Measurements from ENCODE around the gene SFMBT1. TPM values are rescaled to one million over a fixed set of nuclear protein-coding genes. Genes with fewer than 3 reads are reported as not detected.

Gene SFMBT1
- total and polyA plus RNA-seq, 2 of the 8 experiments (the other 6 are each of a cell fraction or from before 2014, with no cell fraction given), result 8.1 to 16.8 TPM

DNA sequence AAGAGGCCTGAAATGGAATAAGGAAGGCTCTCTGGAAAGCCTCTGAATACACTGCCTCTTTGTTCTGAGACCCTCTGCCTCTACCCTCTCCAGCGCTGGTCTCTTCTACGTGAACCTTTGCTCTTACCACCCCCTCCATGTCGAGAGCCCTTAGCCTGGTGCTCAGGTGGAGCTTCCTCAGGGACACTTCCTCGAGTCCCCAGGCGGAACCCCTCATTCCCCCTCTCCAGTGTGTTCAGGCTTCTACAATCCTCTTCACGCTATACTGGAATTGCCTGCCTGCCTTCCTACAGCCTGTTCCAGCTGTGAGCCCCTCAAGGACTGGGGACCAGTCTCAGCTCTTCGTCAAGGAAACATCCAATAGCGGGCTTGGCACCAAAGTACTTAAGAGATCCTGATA is 156.0 kb downstream of the SFMBT1 start:
- Histone ChIP-seq H3K23ac (ENCODE audit: insufficient read length) (no peak overlapping the region), H4K91ac (replicated peaks; ENCODE audit: insufficient read length, low read length) (no peak overlapping the region), H2AK5ac (ENCODE audit: low read depth, low read length) (no peak overlapping the region), H4K5ac (ENCODE audit: insufficient read length, low read depth, low read length) (no peak overlapping the region), H3K79me2 (ENCODE audit: control insufficient read depth in 1 of 2, insufficient read depth in 2 of 2, low read length in 2 of 2) (peaks cover 0 to 24% of the 10 kb centered on the region in 2 experiments; a peak in 2 of 4 replicates), H4K8ac (ENCODE audit: extremely low read depth, insufficient read depth, low read length) (no peak overlapping the region), H2BK5ac (ENCODE audit: low read depth, low read length) (no peak overlapping the region), H2BK20ac (ENCODE audit: low read length) (no peak overlapping the region), H3K27ac (ENCODE audit: low read depth, low read length) (no peak overlapping the region), H3K56ac (replicated peaks; ENCODE audit: insufficient read length, low read depth, low read length) (no peak overlapping the region), H3K18ac (ENCODE audit: extremely low read depth, low read length) (no peak overlapping the region), H3K9ac (replicated peaks in 1 of 4; ENCODE audit: extremely low read depth in 1 of 4, low read depth in 3 of 4, low read length in 3 of 4) (no peak overlapping the region), H3K23me2 (ENCODE audit: low read depth, low read length) (no peaks in the 10 kb centered on the region), H3K36me3 (ENCODE audit: control insufficient read depth in 2 of 4, insufficient read depth in 4 of 4, low read length in 3 of 4) (peaks cover 0 to 3% (median under 1%) of the 10 kb centered on the region in 4 experiments; a peak in 1 of 8 replicates), H4K20me1 (replicated peaks in 1 of 2; ENCODE audit: control insufficient read depth in 1 of 2, insufficient read depth in 2 of 2, low read length in 2 of 2) (peaks cover 0 to 8% of the 10 kb centered on the region in 2 experiments), H3K4me3 (ENCODE audit: extremely low read depth in 1 of 4, insufficient read depth in 2 of 4, low read depth in 3 of 4, low read length in 4 of 4) (no peak overlapping the region), H3K4ac (replicated peaks; ENCODE audit: insufficient read length, low read depth, low read length) (no peak overlapping the region), H3K79me1 (ENCODE audit: low read depth, low read length) (peaks cover 2% of the 10 kb centered on the region; the same call in 1 of the 2 replicates), H3K27me3 (replicated peaks in 1 of 4; ENCODE audit: control insufficient read depth in 3 of 4, extremely low read depth in 1 of 4, insufficient read depth in 3 of 4, low read length in 3 of 4) (no peaks in the 10 kb centered on the region), H3K4me1 (replicated peaks in 1 of 4; ENCODE audit: control insufficient read depth in 3 of 4, insufficient read depth in 4 of 4, low read length in 3 of 4) (no peaks in the 10 kb centered on the region), H2AFZ (ENCODE audit: low read length) (no peak overlapping the region), H3K9me3 (ENCODE audit: insufficient read depth in 2 of 2, low read depth in 1 of 2, low read length in 1 of 2) (no peaks in the 10 kb centered on the region), H2BK15ac (ENCODE audit: low read length) (no peak overlapping the region), H2BK120ac (replicated peaks; ENCODE audit: low read depth, low read length) (no peak overlapping the region), H2BK12ac (ENCODE audit: low read depth, low read length) (no peak overlapping the region), H3K14ac (ENCODE audit: insufficient read length) (no peak overlapping the region), H3K4me2 (ENCODE audit: insufficient read depth in 1 of 2, low read depth in 2 of 2, low read length in 2 of 2) (no peak overlapping the region)
- FAIRE-seq (no peak), DNase-seq (ENCODE audit: low read depth in 1 of 2, low spot score in 2 of 2) (no peak)
- TF ChIP-seq RAD21 (IDR thresholded peaks at IDR 0.05 in 1 of 2, conservative IDR thresholded peaks at IDR 0.05 in 1 of 2; ENCODE audit: low read depth in 2 of 2, low read length in 2 of 2) (no peak), SP1 (IDR thresholded peaks at IDR 0.05; ENCODE audit: low read depth, low read length) (no peak), JUND (IDR thresholded peaks at IDR 0.05; ENCODE audit: low read length) (no peak), TAF1 (IDR thresholded peaks at IDR 0.05; ENCODE audit: low read depth, low read length) (no peak), BACH1 (IDR thresholded peaks at IDR 0.05; ENCODE audit: low read length) (no peak), CREB1 (IDR thresholded peaks at IDR 0.05) (no peak)
- TF ChIP-seq, protein P1, sequence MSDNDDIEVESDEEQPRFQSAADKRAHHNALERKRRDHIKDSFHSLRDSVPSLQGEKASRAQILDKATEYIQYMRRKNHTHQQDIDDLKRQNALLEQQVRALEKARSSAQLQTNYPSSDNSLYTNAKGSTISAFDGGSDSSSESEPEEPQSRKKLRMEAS (IDR thresholded peaks at IDR 0.05), result no peak
- 92% methylated on average over 8 of the region's 8 CpGs; no CpG with 5 or more reads in 1 of the 2 experiments for WGBS, 2 experiments (ENCODE audit: extremely low coverage in 1 of 2, insufficient coverage in 1 of 2, insufficient read length in 1 of 2, insufficient replicate concordance in 2 of 2, low coverage in 1 of 2, low lambda C conversion rate in 2 of 2, missing lambda C conversion rate in 1 of 2)
- ChIA-PET CTCF (ENCODE audit: partially characterized antibody) (interaction anchor here (0.5 to 3.0 kb wide), 5 partner anchors 8 to 69 kb away, joined by 3 to 20 read pairs (median 3); no protein-coding TSS in a partner anchor), POLR2A (ENCODE audit: partially characterized antibody) (no interaction called here)
